Measurements from ENCODE around the gene RFNG. TPM values are rescaled to one million over a fixed set of nuclear protein-coding genes. Genes with fewer than 3 reads are reported as not detected.
A peak's percentile ranks its signal among the peaks of the same experiment; 100 is the strongest.

RFNG gene
- total RNA-seq, 4 donors from 2014 or later: 46.0 to 61.0 (median 50.8) TPM

GRCh38 chr17:82025401-82026107, 26.1 kb downstream of the RFNG start:
- H3K4me3 ChIP-seq: no peak overlapping the region
- WGBS: 92% methylated on average over 16 of the region's 25 CpGs
- H3K27ac ChIP-seq: no peak overlapping the region
- no peak for TF ChIP-seq EP300 (IDR thresholded peaks at IDR 0.05)
- no peak for TF ChIP-seq CTCF (IDR thresholded peaks at IDR 0.05)
- TF ChIP-seq POLR2A (IDR thresholded peaks at IDR 0.05): no peak
- TF ChIP-seq POLR2AphosphoS5 (IDR thresholded peaks at IDR 0.05): no peak
- no peaks in the 10 kb centered on the region for H3K9me3 ChIP-seq
- H3K36me3 ChIP-seq: no peaks in the 10 kb centered on the region
- DNase-seq (ENCODE audit: low spot score in 2 of 2): no peak
- no peaks in the 10 kb centered on the region for H3K27me3 ChIP-seq
- peaks cover 43% of the 10 kb centered on the region for H3K4me1 ChIP-seq

GRCh38 chr17:82024859-82025258, 26.8 kb downstream of the RFNG start:
- Histone ChIP-seq H3K4me3 (no peak overlapping the region), H3K4me1 (peaks cover 36% of the 10 kb centered on the region), H3K9me3 (no peaks in the 10 kb centered on the region), H3K27ac (no peak overlapping the region), H3K36me3 (no peaks in the 10 kb centered on the region), H3K27me3 (no peaks in the 10 kb centered on the region)
- no peak for TF ChIP-seq POLR2AphosphoS5 (IDR thresholded peaks at IDR 0.05)
- TF ChIP-seq CTCF (IDR thresholded peaks at IDR 0.05): no peak
- no peak for TF ChIP-seq POLR2A (IDR thresholded peaks at IDR 0.05)
- no peak for TF ChIP-seq EP300 (IDR thresholded peaks at IDR 0.05)
- no peak for DNase-seq (ENCODE audit: low spot score in 2 of 2)
- WGBS: 83% methylated on average over 1 of the region's 17 CpGs

DNA sequence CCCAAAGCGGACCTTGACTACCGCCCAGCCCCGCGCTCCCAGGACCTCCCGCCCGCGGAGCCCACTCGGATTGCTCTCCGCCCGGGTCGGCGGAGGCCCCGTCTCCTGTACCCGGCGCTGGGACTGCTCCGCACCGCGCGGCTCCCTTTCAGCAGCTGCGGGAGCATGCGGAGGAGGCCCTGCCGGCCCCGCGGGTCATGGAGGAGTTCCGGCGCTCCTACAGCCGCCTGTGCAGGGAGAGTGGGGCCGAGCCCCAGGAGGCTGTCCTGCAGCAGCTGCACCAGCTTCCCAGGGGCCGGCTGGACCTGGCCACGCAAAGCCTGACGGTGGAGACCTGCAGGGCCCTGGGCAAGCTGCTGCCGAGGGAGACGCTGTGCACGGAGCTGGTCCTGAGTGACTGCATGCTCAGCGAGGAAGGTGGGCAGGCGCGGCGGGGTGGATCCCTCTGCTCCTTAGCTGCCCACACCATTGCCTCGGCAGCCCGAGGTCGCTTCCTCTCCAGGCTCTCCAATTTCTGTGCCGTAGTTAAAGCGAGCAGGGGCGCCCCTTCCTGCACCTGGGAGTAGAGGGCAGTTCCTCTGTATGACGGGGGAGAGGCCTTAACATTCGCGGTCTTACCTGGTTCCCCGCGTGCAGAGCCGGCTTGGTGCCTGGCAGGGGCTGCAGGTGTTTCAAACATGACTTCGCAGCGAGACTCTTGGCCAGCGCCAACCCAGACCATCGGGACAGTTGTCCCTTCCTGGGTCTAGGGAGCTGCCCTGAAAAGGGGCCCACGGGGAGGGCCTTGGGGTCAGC, 28.0 kb downstream of the RFNG start:
- TF ChIP-seq EP300 (IDR thresholded peaks at IDR 0.05): no peak
- TF ChIP-seq POLR2AphosphoS5 (IDR thresholded peaks at IDR 0.05): no peak
- no peak for TF ChIP-seq CTCF (IDR thresholded peaks at IDR 0.05)
- TF ChIP-seq POLR2A (IDR thresholded peaks at IDR 0.05): no peak
- peaks cover 32% of the 10 kb centered on the region for H3K4me1 ChIP-seq
- H3K27ac ChIP-seq: no peak overlapping the region
- H3K27me3 ChIP-seq: no peaks in the 10 kb centered on the region
- DNase-seq (ENCODE audit: low spot score in 2 of 2): no peak
- H3K4me3 ChIP-seq: peak overlapping the region; percentile 84
- 5% methylated on average over 14 of the region's 55 CpGs for WGBS
- H3K9me3 ChIP-seq: no peaks in the 10 kb centered on the region
- H3K36me3 ChIP-seq: no peaks in the 10 kb centered on the region

- no peak for TF ChIP-seq POLR2A (IDR thresholded peaks at IDR 0.05)
- TF ChIP-seq POLR2AphosphoS5 (IDR thresholded peaks at IDR 0.05): peak in 1 of 3 donors; percentile 61
- H3K4me3 ChIP-seq: peak within 1 kb of the TSS; percentile 84
- no peaks in the 10 kb centered on the region for H3K27me3 ChIP-seq
- H3K36me3 ChIP-seq: no peaks in the 10 kb centered on the region
- peak within 1 kb of the TSS; percentile 80 for H3K27ac ChIP-seq
- peaks cover 32% of the 10 kb centered on the region for H3K4me1 ChIP-seq
- DNase-seq (ENCODE audit: low spot score in 2 of 2): peak; percentile 100
- no peaks in the 10 kb centered on the region for H3K9me3 ChIP-seq
- WGBS: no CpG with 5 or more reads among the region's 42 CpGs
These were observed 28.6 kb downstream of the RFNG start, which contains the start of gene LRRC45 for GRCh38 chr17:82022981-82023446. TSS of gene LRRC45 (plus strand) at chr17:82023305. CDS start at chr17:82023644, 339 bp downstream.

DNA sequence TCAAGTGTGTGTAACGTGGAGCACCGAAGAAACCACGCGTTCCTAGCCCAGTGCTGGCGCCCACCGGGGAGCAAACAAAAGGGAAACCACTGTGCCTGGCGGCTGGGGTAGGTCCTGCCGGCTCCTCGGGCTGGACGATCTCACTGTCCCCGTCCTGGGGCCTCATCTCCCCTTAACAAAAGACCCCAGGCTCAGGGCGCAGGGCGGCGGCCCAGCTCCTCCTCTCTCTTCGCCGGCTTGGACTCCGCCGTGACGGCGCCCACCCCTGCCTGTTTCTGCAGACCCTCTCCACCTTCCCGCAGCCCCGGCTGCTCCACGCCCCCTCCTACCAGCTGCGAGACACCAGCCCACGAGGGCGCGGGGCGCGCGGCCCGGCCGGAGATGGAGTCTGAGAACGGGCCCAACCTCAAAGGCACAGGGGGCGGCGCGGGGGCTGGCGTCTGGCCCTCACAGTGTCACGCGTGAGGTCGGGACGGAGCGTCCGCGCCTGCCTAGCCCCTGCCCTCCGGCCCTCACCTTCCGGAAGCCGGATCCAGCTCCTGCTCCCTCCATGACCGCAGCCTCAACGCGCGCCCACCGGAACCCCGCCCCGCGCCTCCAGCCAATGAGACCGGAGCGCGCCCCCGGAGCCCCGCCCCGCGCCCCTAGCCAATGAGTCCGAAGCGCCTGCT, 29.2 kb downstream of the RFNG start, which contains the start of gene CENPX:
Gene CENPX (minus strand): TSS at position 569 of the 671 bp plus-strand sequence. CDS start 17 bp downstream, at position 552.
- peak within 1 kb of the TSS; percentile 80 for H3K27ac ChIP-seq
- H3K36me3 ChIP-seq: peaks cover 3% of the 10 kb centered on the region
- no peak for DNase-seq (ENCODE audit: low spot score in 2 of 2)
- H3K4me1 ChIP-seq: peaks cover 32% of the 10 kb centered on the region
- no peaks in the 10 kb centered on the region for H3K9me3 ChIP-seq
- H3K4me3 ChIP-seq: peak within 1 kb of the TSS; percentile 84
- WGBS: 0% methylated on average over 13 of the region's 64 CpGs
- no peaks in the 10 kb centered on the region for H3K27me3 ChIP-seq
- peak in 1 of 3 donors; percentile 53 for TF ChIP-seq POLR2AphosphoS5 (IDR thresholded peaks at IDR 0.05)
- TF ChIP-seq CTCF (IDR thresholded peaks at IDR 0.05): no peak

All from suprapubic skin (tissue), 4 donors.